ENCODE results near the gene BTN2A1. TPM values are rescaled to one million over a fixed set of nuclear protein-coding genes. Genes with fewer than 3 reads are reported as not detected.

BTN2A1 gene
- total RNA-seq, 1 experiment from 2014 or later = 11.2 TPM

DNA sequence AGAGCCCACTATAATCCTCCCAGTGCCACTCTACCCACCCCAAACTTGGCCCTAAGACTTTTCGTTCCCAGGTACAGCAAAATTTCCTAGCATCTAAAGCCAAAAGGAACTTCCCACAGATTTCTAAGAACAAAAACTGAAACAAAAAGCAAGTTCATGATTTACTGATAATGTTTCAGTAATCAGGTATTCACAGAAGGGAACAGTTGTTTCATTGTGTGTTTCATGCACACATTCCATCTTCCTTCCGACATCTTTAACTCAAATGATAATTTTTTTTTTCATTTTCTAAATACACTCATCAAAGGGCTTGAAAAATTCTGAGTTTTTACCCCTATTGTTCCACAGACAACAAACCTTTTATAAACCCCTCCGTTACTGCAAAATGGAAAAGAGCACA, 36.4 kb downstream of the BTN2A1 start:
- no peak overlapping the region for H3K9ac ChIP-seq (ENCODE audit: low read length)
- no TSS peak for BruUV-seq (replicated peaks)
- CTCF ChIA-PET = no interaction called here
- no peaks in the 10 kb centered on the region for H3K4me1 ChIP-seq (ENCODE audit: control insufficient read depth in 1 of 2, insufficient read depth in 2 of 2, low read length in 2 of 2)
- RAD21 ChIA-PET (ENCODE audit: low non-redundant PET in 1 of 2, low total read pairs in 2 of 2, uncharacterized antibody in 2 of 2, unreplicated experiment in 2 of 2) = no interaction called here
- no peaks in the 10 kb centered on the region for H3K36me3 ChIP-seq (ENCODE audit: control insufficient read depth in 1 of 2, insufficient read depth in 2 of 2, low read length in 2 of 2)
- H3K27ac ChIP-seq (ENCODE audit: low read depth, low read length) = no peak overlapping the region
- no peaks in the 10 kb centered on the region for H3K79me2 ChIP-seq (ENCODE audit: insufficient read depth, low read length)
- POLR2A ChIA-PET = no interaction called here
- no peaks in the 10 kb centered on the region for H3K9me3 ChIP-seq (ENCODE audit: control insufficient read depth in 1 of 2, insufficient read depth in 1 of 2, low read depth in 1 of 2, low read length in 2 of 2)
- H3K4me2 ChIP-seq (ENCODE audit: low read length) = no peak overlapping the region
- H2AFZ ChIP-seq (ENCODE audit: low read depth, low read length, poor library complexity, severe bottlenecking) = no peak overlapping the region
- no peak overlapping the region for H3K4me3 ChIP-seq (replicated peaks in 1 of 2; ENCODE audit: low read depth in 1 of 2, low read length in 2 of 2)
- intact Hi-C loops (cut with micrococcal nuclease) = no loop called here
- no peaks in the 10 kb centered on the region for H3K9me2 ChIP-seq (ENCODE audit: insufficient read depth)
- TF ChIP-seq POLR2A (IDR thresholded peaks at IDR 0.05; ENCODE audit: borderline replicate concordance, extremely low read depth, insufficient read depth, insufficient read length) = no peak
- no peaks in the 10 kb centered on the region for H4K20me1 ChIP-seq (ENCODE audit: insufficient read depth)
- DNase-seq (ENCODE audit: low read depth, low spot score) (no peak), ATAC-seq (no peak)
- no peaks in the 10 kb centered on the region for H3K27me3 ChIP-seq (ENCODE audit: insufficient read depth, low read length)

DNA sequence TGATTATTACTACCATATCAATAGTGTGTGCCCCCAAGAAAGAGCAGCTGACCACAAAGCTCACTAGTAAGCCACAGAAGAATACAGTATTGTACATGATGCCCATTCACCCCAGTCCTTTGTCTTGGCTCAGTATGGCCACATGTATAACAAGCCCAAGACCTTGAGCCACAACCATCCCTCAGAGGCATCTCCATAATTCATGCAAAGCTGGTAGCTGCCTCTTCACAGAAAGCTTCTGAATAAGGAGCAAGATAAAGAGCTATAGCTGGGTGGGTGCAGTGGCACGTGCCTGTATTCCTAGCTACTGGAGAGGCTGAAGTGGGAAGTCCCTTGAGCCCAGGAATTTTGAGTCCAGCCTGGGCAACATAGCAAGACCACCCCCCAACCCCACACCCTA, 37.5 kb downstream of the BTN2A1 start:
- CTCF ChIA-PET = no interaction called here
- TF ChIP-seq TCF7L2 (IDR thresholded peaks at IDR 0.05; ENCODE audit: borderline replicate concordance, extremely low read depth, insufficient read depth, insufficient read length) = no peak
- no peak for TF ChIP-seq SP1 (IDR thresholded peaks at IDR 0.05; ENCODE audit: low read depth)
- TF ChIP-seq ELF1 (IDR thresholded peaks at IDR 0.05; ENCODE audit: borderline replicate concordance, low read depth) = no peak
- no peak for TF ChIP-seq CEBPB (IDR thresholded peaks at IDR 0.05; ENCODE audit: low read depth)
- TF ChIP-seq JUND (IDR thresholded peaks at IDR 0.05) = no peak
- TF ChIP-seq, protein P1, sequence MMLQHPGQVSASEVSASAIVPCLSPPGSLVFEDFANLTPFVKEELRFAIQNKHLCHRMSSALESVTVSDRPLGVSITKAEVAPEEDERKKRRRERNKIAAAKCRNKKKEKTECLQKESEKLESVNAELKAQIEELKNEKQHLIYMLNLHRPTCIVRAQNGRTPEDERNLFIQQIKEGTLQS (IDR thresholded peaks at IDR 0.05) = no peak
- TF ChIP-seq, protein P2, sequence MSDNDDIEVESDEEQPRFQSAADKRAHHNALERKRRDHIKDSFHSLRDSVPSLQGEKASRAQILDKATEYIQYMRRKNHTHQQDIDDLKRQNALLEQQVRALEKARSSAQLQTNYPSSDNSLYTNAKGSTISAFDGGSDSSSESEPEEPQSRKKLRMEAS (IDR thresholded peaks at IDR 0.05) = no peak
- TF ChIP-seq CBX3 (IDR thresholded peaks at IDR 0.05; ENCODE audit: low read depth) = no peak
- TF ChIP-seq, protein P3, sequence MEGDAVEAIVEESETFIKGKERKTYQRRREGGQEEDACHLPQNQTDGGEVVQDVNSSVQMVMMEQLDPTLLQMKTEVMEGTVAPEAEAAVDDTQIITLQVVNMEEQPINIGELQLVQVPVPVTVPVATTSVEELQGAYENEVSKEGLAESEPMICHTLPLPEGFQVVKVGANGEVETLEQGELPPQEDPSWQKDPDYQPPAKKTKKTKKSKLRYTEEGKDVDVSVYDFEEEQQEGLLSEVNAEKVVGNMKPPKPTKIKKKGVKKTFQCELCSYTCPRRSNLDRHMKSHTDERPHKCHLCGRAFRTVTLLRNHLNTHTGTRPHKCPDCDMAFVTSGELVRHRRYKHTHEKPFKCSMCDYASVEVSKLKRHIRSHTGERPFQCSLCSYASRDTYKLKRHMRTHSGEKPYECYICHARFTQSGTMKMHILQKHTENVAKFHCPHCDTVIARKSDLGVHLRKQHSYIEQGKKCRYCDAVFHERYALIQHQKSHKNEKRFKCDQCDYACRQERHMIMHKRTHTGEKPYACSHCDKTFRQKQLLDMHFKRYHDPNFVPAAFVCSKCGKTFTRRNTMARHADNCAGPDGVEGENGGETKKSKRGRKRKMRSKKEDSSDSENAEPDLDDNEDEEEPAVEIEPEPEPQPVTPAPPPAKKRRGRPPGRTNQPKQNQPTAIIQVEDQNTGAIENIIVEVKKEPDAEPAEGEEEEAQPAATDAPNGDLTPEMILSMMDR (IDR thresholded peaks at IDR 0.05 in 2 of 3, conservative IDR thresholded peaks at IDR 0.05 in 1 of 3; ENCODE audit: borderline replicate concordance in 1 of 3, insufficient read depth in 1 of 3, low read depth in 2 of 3, low read length in 2 of 3) = no peak
- no peak for TF ChIP-seq SRF (IDR thresholded peaks at IDR 0.05; ENCODE audit: low read depth)
- no peak for TF ChIP-seq EGR1 (IDR thresholded peaks at IDR 0.05; ENCODE audit: low read depth)
- TF ChIP-seq, protein P4, sequence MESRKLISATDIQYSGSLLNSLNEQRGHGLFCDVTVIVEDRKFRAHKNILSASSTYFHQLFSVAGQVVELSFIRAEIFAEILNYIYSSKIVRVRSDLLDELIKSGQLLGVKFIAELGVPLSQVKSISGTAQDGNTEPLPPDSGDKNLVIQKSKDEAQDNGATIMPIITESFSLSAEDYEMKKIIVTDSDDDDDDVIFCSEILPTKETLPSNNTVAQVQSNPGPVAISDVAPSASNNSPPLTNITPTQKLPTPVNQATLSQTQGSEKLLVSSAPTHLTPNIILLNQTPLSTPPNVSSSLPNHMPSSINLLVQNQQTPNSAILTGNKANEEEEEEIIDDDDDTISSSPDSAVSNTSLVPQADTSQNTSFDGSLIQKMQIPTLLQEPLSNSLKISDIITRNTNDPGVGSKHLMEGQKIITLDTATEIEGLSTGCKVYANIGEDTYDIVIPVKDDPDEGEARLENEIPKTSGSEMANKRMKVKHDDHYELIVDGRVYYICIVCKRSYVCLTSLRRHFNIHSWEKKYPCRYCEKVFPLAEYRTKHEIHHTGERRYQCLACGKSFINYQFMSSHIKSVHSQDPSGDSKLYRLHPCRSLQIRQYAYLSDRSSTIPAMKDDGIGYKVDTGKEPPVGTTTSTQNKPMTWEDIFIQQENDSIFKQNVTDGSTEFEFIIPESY (IDR thresholded peaks at IDR 0.05; ENCODE audit: extremely low read depth, insufficient replicate concordance, low read length) = no peak
- TF ChIP-seq POLR2A (IDR thresholded peaks at IDR 0.05; ENCODE audit: borderline replicate concordance, extremely low read depth, insufficient read depth, insufficient read length) = no peak
- no peak for TF ChIP-seq SIN3A (IDR thresholded peaks at IDR 0.05; ENCODE audit: low read depth)
- no peak for TF ChIP-seq ZFX (IDR thresholded peaks at IDR 0.05)
- no peak for TF ChIP-seq YY1 (IDR thresholded peaks at IDR 0.05; ENCODE audit: extremely low read depth, insufficient replicate concordance, low read depth, low read length)
- no peak for TF ChIP-seq POLR2AphosphoS5 (IDR thresholded peaks at IDR 0.05; ENCODE audit: low read depth, low read length)
- TF ChIP-seq RAD21 (IDR thresholded peaks at IDR 0.05; ENCODE audit: low read depth) = no peak
- no peaks in the 10 kb centered on the region for H4K20me1 ChIP-seq (ENCODE audit: insufficient read depth)

More for the DNA sequence above, 37.5 kb downstream of the BTN2A1 start:
- Histone ChIP-seq H2AFZ (ENCODE audit: low read depth, low read length, poor library complexity, severe bottlenecking) (no peak overlapping the region), H3K9ac (ENCODE audit: low read length) (no peak overlapping the region), H3K9me2 (ENCODE audit: insufficient read depth) (no peaks in the 10 kb centered on the region), H3K9me3 (ENCODE audit: control insufficient read depth in 1 of 2, insufficient read depth in 1 of 2, low read depth in 1 of 2, low read length in 2 of 2) (no peaks in the 10 kb centered on the region), H3K27ac (ENCODE audit: low read depth, low read length) (no peak overlapping the region), H3K4me2 (ENCODE audit: low read length) (no peak overlapping the region), H3K27me3 (ENCODE audit: insufficient read depth, low read length) (no peaks in the 10 kb centered on the region), H3K4me3 (replicated peaks in 1 of 2; ENCODE audit: low read depth in 1 of 2, low read length in 2 of 2) (no peak overlapping the region), H3K36me3 (ENCODE audit: control insufficient read depth in 1 of 2, insufficient read depth in 2 of 2, low read length in 2 of 2) (no peaks in the 10 kb centered on the region), H3K4me1 (ENCODE audit: control insufficient read depth in 1 of 2, insufficient read depth in 2 of 2, low read length in 2 of 2) (peaks cover 0 to 3% of the 10 kb centered on the region in 2 experiments; a peak in 1 of 4 replicates), H3K79me2 (ENCODE audit: insufficient read depth, low read length) (no peaks in the 10 kb centered on the region)
- ChIA-PET POLR2A (no interaction called here), RAD21 (ENCODE audit: low non-redundant PET in 1 of 2, low total read pairs in 2 of 2, uncharacterized antibody in 2 of 2, unreplicated experiment in 2 of 2) (no interaction called here)
- no TSS peak for BruUV-seq (replicated peaks)
- no peak for ATAC-seq
- no peak for DNase-seq (ENCODE audit: low read depth, low spot score)
- intact Hi-C loops (cut with micrococcal nuclease) = no loop called here
